GM19395 (cell line): Measurements from ENCODE around the gene TMEM8B.
"Not testable (repeated sequence)": the region's sequence is repeated elsewhere in the genome, so short reads cannot be mapped to it uniquely, and the experiment has no call there.

Experiments used
- ATAC-seq: cut with Tn5 transposase; IDR thresholded peaks from one replicate; pipeline ENCODE4 v1.9.1; 2021; ENCODE audit warnings: mild to moderate bottlenecking, moderate library complexity; ENCODE audit not compliant: unreplicated experiment

The TMEM8B gene

GRCh38 chr9:35861161-35861897 lies 32.3 kb downstream of the TMEM8B start:
- ATAC-seq = no peak

DNA sequence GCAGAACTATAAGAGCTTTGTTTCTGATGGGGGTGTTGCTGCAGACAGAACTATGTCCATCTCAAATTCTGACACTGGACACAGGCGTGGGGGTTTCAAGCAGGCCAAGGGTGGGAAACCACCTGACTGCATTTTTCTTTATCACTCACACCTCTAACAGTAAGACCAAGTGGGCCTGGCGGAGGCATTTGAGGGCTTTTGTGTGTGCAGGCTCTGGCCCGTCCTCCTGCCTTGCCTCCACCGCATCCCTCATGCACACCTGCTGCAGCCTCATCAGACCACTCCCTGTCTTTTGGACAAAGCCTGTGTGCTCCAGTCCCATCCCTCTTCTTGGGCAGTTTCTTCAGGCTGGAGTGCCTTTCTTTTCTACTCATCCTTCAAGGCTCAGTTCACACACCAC lies 33.3 kb downstream of the TMEM8B start:
- no peak for ATAC-seq

DNA sequence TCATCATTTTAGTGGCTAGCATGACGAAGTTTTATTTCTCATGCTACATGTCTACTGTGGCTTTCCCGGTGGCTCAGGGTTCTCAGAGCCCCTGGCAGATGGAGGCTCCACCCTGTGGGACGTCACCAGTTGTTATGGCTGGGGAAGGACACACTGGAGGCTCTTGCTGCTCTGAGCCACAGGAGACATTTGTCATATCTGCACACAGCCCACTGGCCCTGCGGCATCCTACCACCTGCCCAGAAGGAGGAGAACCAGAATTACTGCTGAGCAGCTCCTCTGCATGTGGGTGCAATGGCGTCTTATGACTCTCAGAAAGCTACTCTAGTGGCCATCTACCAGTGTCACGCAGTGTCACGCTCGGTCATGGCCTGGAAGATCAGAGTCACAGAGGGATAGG lies 34.6 kb downstream of the TMEM8B start:
- ATAC-seq = no peak

- no peak for ATAC-seq
These were observed 35.7 kb downstream of the TMEM8B start for GRCh38 chr9:35864695-35865255.

DNA sequence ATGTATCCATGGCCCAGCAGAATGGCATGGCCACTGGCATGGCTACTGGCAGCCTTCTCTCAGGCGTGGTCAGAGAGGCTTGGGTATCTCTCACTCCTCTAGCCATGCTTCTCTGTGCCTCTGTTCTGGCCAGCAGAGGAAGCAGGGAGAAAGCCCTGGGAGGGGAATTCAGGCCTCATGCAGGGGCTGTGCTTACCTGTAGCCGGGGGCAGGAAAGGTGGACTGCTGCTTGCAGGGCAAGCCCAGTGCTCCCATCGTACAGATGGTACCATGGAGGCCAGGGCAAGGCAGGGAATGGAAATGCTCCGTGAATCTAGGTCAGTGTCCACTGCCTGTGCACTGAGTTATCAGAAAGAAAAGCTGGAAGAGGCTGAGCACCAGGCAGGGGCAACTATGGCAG lies 38.5 kb downstream of the TMEM8B start:
- no peak for ATAC-seq

GRCh38 chr9:35868933-35869332 lies 39.9 kb downstream of the TMEM8B start:
- no peak for ATAC-seq

GRCh38 chr9:35869621-35870216 lies 40.7 kb downstream of the TMEM8B start:
- no peak for ATAC-seq

GRCh38 chr9:35870351-35870923 lies 41.4 kb downstream of the TMEM8B start, which contains the start of gene OR13J1:
TSS of gene OR13J1 (minus strand) at chr9:35870401. CDS start at chr9:35870401, 0 bp downstream.
- ATAC-seq = no peak

DNA sequence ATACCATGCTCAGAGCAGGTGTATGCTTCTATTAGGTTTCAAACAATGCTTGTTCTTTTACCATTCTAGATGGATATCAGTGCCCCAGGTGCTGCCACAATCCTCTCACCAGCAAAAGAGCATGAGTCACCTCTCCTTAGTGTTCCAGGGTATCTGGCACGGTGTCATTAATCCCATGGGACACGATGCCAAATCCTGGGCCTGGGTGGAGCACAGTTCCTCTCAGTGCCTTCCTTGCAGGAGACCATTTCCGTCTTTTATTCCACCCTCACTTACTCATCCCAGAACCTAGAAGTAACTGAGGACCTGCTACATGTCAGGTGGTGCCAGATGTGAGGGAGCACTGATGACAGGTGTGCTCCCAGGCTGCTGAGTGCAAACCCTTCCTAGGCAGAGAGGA lies 42.5 kb downstream of the TMEM8B start:
- no peak for ATAC-seq

- no peak for ATAC-seq
These were observed 43.5 kb downstream of the TMEM8B start for GRCh38 chr9:35872505-35872904.

DNA sequence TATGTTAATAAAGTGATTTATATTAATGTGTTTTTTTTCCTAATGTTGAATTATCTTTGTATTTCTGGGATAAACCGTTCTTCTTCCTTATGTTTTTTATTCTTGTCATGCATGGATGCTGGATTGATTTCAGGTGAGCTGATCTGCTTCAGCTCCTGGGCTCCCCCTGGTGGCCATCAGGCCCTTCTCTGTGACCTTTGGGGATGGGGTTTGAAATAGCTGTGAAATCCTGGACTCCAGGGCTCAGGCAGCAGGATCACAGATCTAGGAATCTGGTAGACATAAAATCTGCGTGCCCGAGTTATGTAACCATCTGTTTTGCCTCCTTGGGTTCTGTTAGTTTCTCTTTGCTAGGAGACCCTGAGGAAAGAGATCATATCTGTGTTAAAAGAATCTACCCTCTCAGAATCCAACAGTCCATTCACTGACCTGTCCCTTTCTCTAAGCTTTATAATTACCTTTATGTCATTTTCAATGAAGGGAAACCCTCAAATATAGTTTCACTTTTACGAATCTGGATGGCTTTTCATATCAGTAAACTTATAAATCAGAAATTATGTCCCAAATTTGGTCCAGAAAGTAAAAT lies 53.3 kb downstream of the TMEM8B start:
- ATAC-seq = no peak

DNA sequence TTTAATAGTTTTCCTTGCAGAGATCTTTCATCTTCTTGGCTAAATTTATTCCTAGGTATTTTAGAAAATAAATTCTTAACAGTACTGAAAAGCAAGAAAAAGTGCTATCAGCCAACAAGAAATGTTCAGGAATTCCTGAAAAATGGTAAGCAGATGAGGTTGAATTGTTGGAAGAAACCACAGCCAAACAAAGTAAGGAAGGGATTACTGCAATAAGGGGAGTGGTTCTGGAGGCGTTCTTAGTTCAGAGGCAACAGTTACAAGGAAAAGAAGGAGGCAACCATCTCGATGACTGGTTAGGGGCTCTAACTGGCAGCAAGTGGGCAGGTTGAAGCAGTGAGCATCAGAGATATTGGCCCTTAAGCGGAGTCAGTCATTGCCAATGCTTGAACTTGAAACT lies 54.0 kb downstream of the TMEM8B start:
- no peak for ATAC-seq

DNA sequence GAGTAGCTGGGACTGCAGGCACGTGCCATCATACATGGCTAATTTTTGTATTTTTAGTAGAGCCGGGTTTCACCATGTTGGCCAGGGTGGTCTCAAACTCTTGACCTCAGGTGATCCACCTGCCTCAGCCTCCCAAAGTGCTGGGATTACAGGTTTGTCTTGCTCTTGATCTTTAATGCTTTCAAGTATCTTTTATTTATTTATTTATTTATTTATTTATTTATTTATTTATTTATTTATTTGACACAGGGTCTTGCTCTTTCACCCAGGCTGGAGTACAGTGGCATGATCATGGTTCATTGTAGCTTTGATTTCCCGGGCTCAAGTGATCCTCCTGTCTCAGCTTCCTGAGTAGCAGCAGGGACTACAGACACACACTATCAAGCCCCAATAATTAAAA lies 55.9 kb downstream of the TMEM8B start:
- ATAC-seq = not testable (repeated sequence)

DNA sequence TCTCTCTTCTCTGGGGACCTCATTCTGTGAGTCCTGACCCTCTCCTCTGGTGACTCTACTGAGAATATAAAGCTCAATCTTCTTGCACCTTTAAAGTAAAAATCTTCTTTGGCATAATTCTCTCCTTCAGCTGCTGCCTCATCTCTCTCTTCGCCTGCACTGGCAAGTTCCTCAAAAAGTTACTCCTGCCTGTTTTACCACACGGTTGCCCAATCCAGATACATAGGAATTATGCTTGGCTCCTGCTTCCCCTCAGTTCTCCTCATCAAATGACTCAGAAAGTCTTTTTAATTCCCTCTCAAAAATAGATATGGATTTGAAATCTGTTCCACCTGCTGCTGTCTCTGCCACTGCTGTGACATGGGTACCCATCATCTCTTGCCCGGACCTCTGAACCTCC lies 62.6 kb downstream of the TMEM8B start:
- no peak for ATAC-seq

- no peak for ATAC-seq
These were observed 63.0 kb downstream of the TMEM8B start for GRCh38 chr9:35892051-35892450.

DNA sequence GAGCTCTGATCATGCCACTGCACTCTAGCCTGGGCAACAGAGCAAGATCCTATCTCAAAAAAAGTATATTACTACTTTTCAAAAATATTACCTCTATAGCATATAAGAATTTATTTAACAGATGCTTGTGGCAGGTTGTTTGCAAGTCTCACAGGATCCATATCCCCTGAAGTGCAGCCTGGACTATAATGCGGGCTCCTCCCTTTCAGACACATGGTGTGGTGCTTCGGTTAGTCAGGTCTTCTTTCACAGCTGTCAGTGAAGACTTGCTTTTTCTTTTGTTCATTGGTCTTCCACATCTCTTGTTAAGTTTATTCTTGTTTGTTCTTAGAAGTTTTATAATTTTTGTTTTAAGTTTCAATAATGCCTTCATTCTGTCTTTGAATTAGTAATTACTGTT lies 67.5 kb downstream of the TMEM8B start:
- no peak for ATAC-seq

DNA sequence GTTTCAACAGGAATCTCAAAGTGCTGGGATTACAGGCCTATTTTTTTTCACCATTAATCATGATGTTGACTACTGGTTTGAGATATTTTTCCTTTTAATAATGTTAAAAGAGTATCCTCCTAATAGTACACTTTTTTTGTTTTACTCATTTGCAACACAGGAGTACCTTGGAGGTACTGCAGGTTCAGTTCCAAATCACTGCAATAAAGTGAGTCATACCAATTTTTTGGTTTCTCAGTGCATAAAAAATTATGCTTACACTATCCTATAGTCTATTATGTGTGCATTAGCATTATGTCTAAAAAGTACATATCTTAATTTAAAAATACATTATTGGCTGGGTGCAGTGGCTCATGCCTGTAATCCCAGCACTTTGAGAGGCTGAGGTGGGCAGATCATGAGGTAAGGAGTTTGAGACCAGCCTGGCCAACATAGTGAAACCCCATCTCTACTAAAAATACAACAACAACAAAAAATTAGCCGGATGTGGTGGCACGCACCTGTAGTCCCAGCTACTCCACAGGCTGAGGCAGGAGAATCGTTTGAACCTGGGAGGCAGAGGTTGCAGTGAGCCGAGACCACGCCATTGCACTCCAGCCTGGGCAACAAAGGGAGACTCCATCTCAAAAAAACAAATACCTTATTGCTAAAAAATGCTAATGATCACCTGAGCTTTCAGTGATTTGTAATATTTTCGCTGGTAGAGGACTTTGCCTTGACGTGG lies 68.5 kb downstream of the TMEM8B start:
- ATAC-seq = not testable (repeated sequence)

- ATAC-seq = no peak
These were observed 69.3 kb downstream of the TMEM8B start for GRCh38 chr9:35898337-35898736.

DNA sequence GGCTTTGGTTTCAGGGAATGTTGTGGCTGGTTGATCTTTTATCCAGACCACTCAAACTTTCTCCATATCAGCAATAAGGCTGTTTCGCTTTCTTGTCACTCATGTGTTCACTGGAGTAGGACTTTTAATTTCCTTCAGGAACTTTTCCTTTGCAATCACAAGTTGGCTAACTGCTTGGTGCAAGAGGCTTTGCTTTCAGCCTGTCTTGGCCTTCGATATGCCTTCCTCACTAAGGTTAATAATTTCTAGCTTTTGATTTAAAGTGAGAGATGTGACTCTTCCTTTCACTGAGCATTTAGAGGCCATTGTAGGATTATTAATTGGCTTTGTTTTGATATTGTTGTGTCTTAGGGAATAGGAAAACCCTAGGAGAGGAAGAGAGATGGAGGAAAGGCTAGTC lies 70.0 kb downstream of the TMEM8B start:
- ATAC-seq = no peak

GRCh38 chr9:35903049-35903448 lies 74.0 kb downstream of the TMEM8B start:
- no peak for ATAC-seq

DNA sequence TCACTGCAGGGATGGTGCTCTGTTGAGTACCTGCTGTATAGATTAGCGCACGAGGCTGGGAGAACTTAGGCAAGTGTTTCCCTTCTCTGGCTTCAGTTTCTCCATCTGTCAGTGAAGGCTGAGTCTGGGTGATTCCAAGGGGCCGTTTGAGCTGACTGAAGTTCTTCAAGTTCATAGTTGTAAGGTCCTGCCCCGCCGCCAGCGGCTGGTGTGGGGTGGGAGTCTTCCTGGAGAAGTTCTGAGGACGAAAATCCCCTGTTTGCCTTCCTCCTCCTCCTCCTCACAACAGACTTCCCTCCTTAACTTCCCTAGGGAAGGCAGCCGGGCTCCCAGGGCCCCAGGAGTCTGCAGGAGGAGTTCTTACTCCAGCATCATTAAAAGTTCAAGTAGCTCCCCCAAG lies 75.3 kb downstream of the TMEM8B start:
- ATAC-seq = no peak
